GM19025 (cell line): ENCODE measurements around the gene TNNI2.
"Not testable (repeated sequence)": the region's sequence is repeated elsewhere in the genome, so short reads cannot be mapped to it uniquely, and the experiment has no call there.

Source experiments
- ATAC-seq: cut with Tn5 transposase; IDR thresholded peaks from one replicate; pipeline ENCODE4 v1.9.1; 2021; ENCODE audit warnings: mild to moderate bottlenecking, low read depth, moderate library complexity; ENCODE audit not compliant: unreplicated experiment

TNNI2 gene

GRCh38 chr11:1838426-1839144, at the start of gene TNNI2:
TSS of gene TNNI2 (plus strand) at chr11:1838981. CDS start at chr11:1839697, 716 bp downstream.
- no peak for ATAC-seq

GRCh38 chr11:1791912-1792311, 46.9 kb upstream of the TNNI2 start:
- no peak for ATAC-seq

- ATAC-seq: no peak
Observed at GRCh38 chr11:1792461-1792860, 46.3 kb upstream of the TNNI2 start.

GRCh38 chr11:1793081-1793480, 45.7 kb upstream of the TNNI2 start:
- no peak for ATAC-seq

GRCh38 chr11:1796413-1797011, 42.3 kb upstream of the TNNI2 start:
- ATAC-seq: no peak

GRCh38 chr11:1797391-1798125, 41.2 kb upstream of the TNNI2 start:
- ATAC-seq: no peak

GRCh38 chr11:1803246-1803645, 35.5 kb upstream of the TNNI2 start:
- ATAC-seq: no peak

- ATAC-seq: not testable (repeated sequence)
Observed at GRCh38 chr11:1803835-1804519, 34.8 kb upstream of the TNNI2 start.

GRCh38 chr11:1805525-1805924, 33.3 kb upstream of the TNNI2 start:
- ATAC-seq: no peak

- no peak for ATAC-seq
Observed at GRCh38 chr11:1807264-1807995, 31.4 kb upstream of the TNNI2 start.

GRCh38 chr11:1810761-1811160, 28.0 kb upstream of the TNNI2 start:
- no peak for ATAC-seq

- no peak for ATAC-seq
Observed at GRCh38 chr11:1812274-1812673, 26.5 kb upstream of the TNNI2 start.

GRCh38 chr11:1812801-1813200, 26.0 kb upstream of the TNNI2 start:
- ATAC-seq: no peak

GRCh38 chr11:1813356-1813755, 25.4 kb upstream of the TNNI2 start:
- ATAC-seq: not testable (repeated sequence)

- ATAC-seq: no peak
Observed at GRCh38 chr11:1814691-1815090, 24.1 kb upstream of the TNNI2 start.

GRCh38 chr11:1815311-1815710, 23.5 kb upstream of the TNNI2 start:
- no peak for ATAC-seq

GRCh38 chr11:1815751-1816150, 23.0 kb upstream of the TNNI2 start:
- ATAC-seq: no peak

- ATAC-seq: no peak
Observed at GRCh38 chr11:1817000-1817399, 21.8 kb upstream of the TNNI2 start.

GRCh38 chr11:1817511-1817910, 21.3 kb upstream of the TNNI2 start:
- ATAC-seq: no peak

GRCh38 chr11:1819074-1819473, 19.7 kb upstream of the TNNI2 start:
- ATAC-seq: no peak
